HL-60/S4 treated with retinoic acid at 250 ng/mL for 4 days and 3 days (cell line): ENCODE measurements around the gene CUEDC1.
"Not testable (repeated sequence)": the region's sequence is repeated elsewhere in the genome, so short reads cannot be mapped to it uniquely, and the experiment has no call there.

Source experiments
- in situ Hi-C: fragments of 300-500 bp; cut with MboI; formaldehyde crosslinking; loops from 2 replicates; pipeline ENCODE4 v1.7.0; 2022; ENCODE audit warnings: low sequenced_read_pairs

CUEDC1 gene

GRCh38 chr17:57986841-57987580 lies 31.8 kb upstream of the CUEDC1 start:
- in situ Hi-C loops = no loop called here

- in situ Hi-C loops = no loop called here
Measured at GRCh38 chr17:57985675-57985974, 30.4 kb upstream of the CUEDC1 start.

GRCh38 chr17:57984936-57985674 lies 29.9 kb upstream of the CUEDC1 start:
- in situ Hi-C loops = no loop called here

GRCh38 chr17:57984261-57984890 lies 29.2 kb upstream of the CUEDC1 start:
- in situ Hi-C loops = no loop called here

- in situ Hi-C loops = no loop called here
Measured at GRCh38 chr17:57983446-57983845, 28.2 kb upstream of the CUEDC1 start.

GRCh38 chr17:57982452-57983170 lies 27.4 kb upstream of the CUEDC1 start:
- in situ Hi-C loops = no loop called here

GRCh38 chr17:57980522-57980921 lies 25.3 kb upstream of the CUEDC1 start:
- in situ Hi-C loops = no loop called here

GRCh38 chr17:57979076-57979475 lies 23.9 kb upstream of the CUEDC1 start:
- in situ Hi-C loops = no loop called here

- in situ Hi-C loops = no loop called here
Measured at GRCh38 chr17:57976594-57976993, 21.4 kb upstream of the CUEDC1 start.

- in situ Hi-C loops = no loop called here
Measured at GRCh38 chr17:57975044-57975443, 19.8 kb upstream of the CUEDC1 start.

GRCh38 chr17:57974053-57974824 lies 19.0 kb upstream of the CUEDC1 start:
- in situ Hi-C loops = not testable (repeated sequence)

GRCh38 chr17:57972151-57972550 lies 16.9 kb upstream of the CUEDC1 start:
- in situ Hi-C loops = no loop called here

- in situ Hi-C loops = no loop called here
Measured at GRCh38 chr17:57971572-57971971, 16.4 kb upstream of the CUEDC1 start.

- in situ Hi-C loops = no loop called here
Measured at GRCh38 chr17:57970710-57971109, 15.5 kb upstream of the CUEDC1 start.

- in situ Hi-C loops = no loop called here
Measured at GRCh38 chr17:57968456-57968855, 13.2 kb upstream of the CUEDC1 start.

GRCh38 chr17:57966875-57967274 lies 11.7 kb upstream of the CUEDC1 start:
- in situ Hi-C loops = no loop called here

GRCh38 chr17:57966246-57966645 lies 11.0 kb upstream of the CUEDC1 start:
- in situ Hi-C loops = no loop called here

GRCh38 chr17:57965521-57966160 lies 10.4 kb upstream of the CUEDC1 start:
- in situ Hi-C loops = no loop called here

- in situ Hi-C loops = no loop called here
Measured at GRCh38 chr17:57963149-57963511, 7.9 kb upstream of the CUEDC1 start.
